K562 (cell line): Measurements from ENCODE around the gene MUCL3.

Experiments used
- BCL6 ChIP-seq: fragments of 250-450 bp; sonication (Bioruptor Pico); IDR thresholded peaks from 2 replicates; pipeline ENCODE4 v1.4.0; 2020
- SMC3 ChIP-seq: conservative IDR thresholded peaks from 2 replicates; pipeline ENCODE4 v1.6.1; 2011; ENCODE audit warnings: low read depth, low read length, improper control_type of control experiment; ENCODE audit not compliant: insufficient read depth
- SP2 ChIP-seq: IDR thresholded peaks from 2 replicates; pipeline ENCODE4 v1.6.1; 2011; ENCODE audit warnings: mild to moderate bottlenecking, low read depth, low read length, moderate library complexity; ENCODE audit not compliant: poor library complexity, severe bottlenecking; ENCODE audit errors: extremely low read depth
- SRF ChIP-seq, 2 experiments: fragments of 250-450, 450-650 bp in 1 of 2; sonication (Bioruptor Pico) in 1 of 2; sonication (generic) in 1 of 2; formaldehyde crosslinking; IDR thresholded peaks; 2 replicates each; pipeline versions ENCODE4 v1.5.0 to v1.5.1; 2020 to 2022; ENCODE audit warnings: mild to moderate bottlenecking in 1 of 2, missing genetic modification reagents in 1 of 2
- TF ChIP-seq, protein P1 (sequence below), 3 experiments: IDR thresholded peaks in 2 of 3; conservative IDR thresholded peaks in 1 of 3; 2 replicates each; pipeline ENCODE4 v1.5.1; 2011 to 2012; ENCODE audit warnings: low read length in 3 of 3, mild to moderate bottlenecking in 3 of 3, control low read depth in 2 of 3, improper control_type of control experiment in 1 of 3, inconsistent platforms in 1 of 3, low read depth in 1 of 3, mixed read lengths in 1 of 3, moderate library complexity in 1 of 3; ENCODE audit not compliant: insufficient read depth in 2 of 3

DNA sequence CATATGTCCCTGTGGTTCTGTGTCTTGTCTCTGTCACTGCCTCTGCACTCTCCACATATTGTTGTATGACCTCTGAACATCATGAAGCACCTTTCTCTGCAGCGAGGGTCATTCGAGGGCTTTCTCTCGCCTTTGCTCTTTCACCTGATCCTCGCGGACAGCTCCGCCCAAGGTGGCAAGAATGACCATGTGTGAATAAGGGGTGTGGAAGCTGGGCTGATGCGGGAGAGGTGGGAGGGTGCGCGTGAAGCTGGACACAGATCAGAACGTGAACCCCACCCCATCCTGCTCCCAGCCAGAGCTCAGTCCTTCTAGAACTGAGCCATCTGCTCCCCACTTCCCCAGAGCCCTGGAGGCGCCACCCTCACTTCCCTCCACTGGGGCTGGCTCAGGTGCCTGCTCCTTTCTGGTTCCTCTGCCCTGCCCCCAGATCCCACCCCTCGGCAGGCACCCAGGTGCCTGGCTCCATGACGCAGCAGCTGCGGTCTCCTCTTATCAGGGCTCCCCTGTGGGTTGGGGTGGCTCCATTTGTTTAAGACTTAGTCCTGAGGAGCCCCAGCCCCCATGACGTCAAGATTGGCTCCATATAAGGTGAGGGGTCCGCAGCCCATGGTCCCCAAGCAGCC is at the start of gene MUCL3:
- TF ChIP-seq SRF (CRISPR knock-in tag; IDR thresholded peaks at IDR 0.05) (no peak), SMC3 (no peak), SP2 (no peak), BCL6 (CRISPR knock-in tag) (no peak)
- TF ChIP-seq, protein P1, sequence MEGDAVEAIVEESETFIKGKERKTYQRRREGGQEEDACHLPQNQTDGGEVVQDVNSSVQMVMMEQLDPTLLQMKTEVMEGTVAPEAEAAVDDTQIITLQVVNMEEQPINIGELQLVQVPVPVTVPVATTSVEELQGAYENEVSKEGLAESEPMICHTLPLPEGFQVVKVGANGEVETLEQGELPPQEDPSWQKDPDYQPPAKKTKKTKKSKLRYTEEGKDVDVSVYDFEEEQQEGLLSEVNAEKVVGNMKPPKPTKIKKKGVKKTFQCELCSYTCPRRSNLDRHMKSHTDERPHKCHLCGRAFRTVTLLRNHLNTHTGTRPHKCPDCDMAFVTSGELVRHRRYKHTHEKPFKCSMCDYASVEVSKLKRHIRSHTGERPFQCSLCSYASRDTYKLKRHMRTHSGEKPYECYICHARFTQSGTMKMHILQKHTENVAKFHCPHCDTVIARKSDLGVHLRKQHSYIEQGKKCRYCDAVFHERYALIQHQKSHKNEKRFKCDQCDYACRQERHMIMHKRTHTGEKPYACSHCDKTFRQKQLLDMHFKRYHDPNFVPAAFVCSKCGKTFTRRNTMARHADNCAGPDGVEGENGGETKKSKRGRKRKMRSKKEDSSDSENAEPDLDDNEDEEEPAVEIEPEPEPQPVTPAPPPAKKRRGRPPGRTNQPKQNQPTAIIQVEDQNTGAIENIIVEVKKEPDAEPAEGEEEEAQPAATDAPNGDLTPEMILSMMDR (IDR thresholded peaks at IDR 0.05 in 2 of 3, conservative IDR thresholded peaks at IDR 0.05 in 1 of 3; ENCODE audit: insufficient read depth in 2 of 3, low read depth in 1 of 3, low read length in 3 of 3) = no peak
